ENCODE results near the gene CCDC50. TPM values are rescaled to one million over a fixed set of nuclear protein-coding genes. Genes with fewer than 3 reads are reported as not detected.

The CCDC50 gene
- total and polyA plus RNA-seq, 2 of the 8 experiments (the other 6 are each of a cell fraction or from before 2014, with no cell fraction given): 7.3 to 19.2 TPM

GRCh38 chr3:191425322-191425734 lies 96.1 kb downstream of the CCDC50 start:
- no peaks in the 10 kb centered on the region for H3K79me2 ChIP-seq (ENCODE audit: control insufficient read depth in 1 of 2, insufficient read depth in 2 of 2, low read length in 2 of 2)
- CTCF ChIA-PET (ENCODE audit: partially characterized antibody): interaction anchor here (0.6 to 1.6 kb wide), 5 partner anchors 8 to 1020 kb away, joined by 3 to 5 read pairs (median 4); no protein-coding TSS in a partner anchor
- H3K27ac ChIP-seq (ENCODE audit: low read depth, low read length): no peak overlapping the region
- no peak overlapping the region for H2BK5ac ChIP-seq (ENCODE audit: low read depth, low read length)
- no peak overlapping the region for H2BK120ac ChIP-seq (replicated peaks; ENCODE audit: low read depth, low read length)
- H3K4me2 ChIP-seq (ENCODE audit: insufficient read depth in 1 of 2, low read depth in 2 of 2, low read length in 2 of 2): no peak overlapping the region
- H3K4ac ChIP-seq (replicated peaks; ENCODE audit: insufficient read length, low read depth, low read length): no peak overlapping the region
- H2AFZ ChIP-seq (ENCODE audit: low read length): no peak overlapping the region
- H3K23ac ChIP-seq (ENCODE audit: insufficient read length): no peak overlapping the region
- no peak overlapping the region for H4K91ac ChIP-seq (replicated peaks; ENCODE audit: insufficient read length, low read length)
- no peak overlapping the region for H2BK20ac ChIP-seq (ENCODE audit: low read length)
- H3K36me3 ChIP-seq (ENCODE audit: control insufficient read depth in 2 of 4, insufficient read depth in 4 of 4, low read length in 3 of 4): no peaks in the 10 kb centered on the region
- H3K4me3 ChIP-seq (ENCODE audit: extremely low read depth in 1 of 4, insufficient read depth in 2 of 4, low read depth in 3 of 4, low read length in 4 of 4): no peak overlapping the region
- H3K9me3 ChIP-seq (ENCODE audit: insufficient read depth in 2 of 2, low read depth in 1 of 2, low read length in 1 of 2): no peaks in the 10 kb centered on the region
- H3K56ac ChIP-seq (replicated peaks; ENCODE audit: insufficient read length, low read depth, low read length): no peak overlapping the region
- no peaks in the 10 kb centered on the region for H3K79me1 ChIP-seq (ENCODE audit: low read depth, low read length)
- H3K4me1 ChIP-seq (replicated peaks in 1 of 4; ENCODE audit: control insufficient read depth in 3 of 4, insufficient read depth in 4 of 4, low read length in 3 of 4): no peaks in the 10 kb centered on the region
- 92% methylated on average over 11 of the region's 11 CpGs; no CpG with 5 or more reads in 1 of the 2 experiments for WGBS, 2 experiments (ENCODE audit: extremely low coverage in 1 of 2, insufficient coverage in 1 of 2, insufficient read length in 1 of 2, insufficient replicate concordance in 2 of 2, low coverage in 1 of 2, low lambda C conversion rate in 2 of 2, missing lambda C conversion rate in 1 of 2)
- FAIRE-seq (no peak), DNase-seq (ENCODE audit: low read depth in 1 of 2, low spot score in 2 of 2) (no peak)
- no peak overlapping the region for H4K8ac ChIP-seq (ENCODE audit: extremely low read depth, insufficient read depth, low read length)
- H2BK12ac ChIP-seq (ENCODE audit: low read depth, low read length): no peak overlapping the region
- H4K5ac ChIP-seq (ENCODE audit: insufficient read length, low read depth, low read length): no peak overlapping the region
- no peak overlapping the region for H2BK15ac ChIP-seq (ENCODE audit: low read length)
- H3K27me3 ChIP-seq (replicated peaks in 1 of 4; ENCODE audit: control insufficient read depth in 3 of 4, extremely low read depth in 1 of 4, insufficient read depth in 3 of 4, low read length in 3 of 4): no peaks in the 10 kb centered on the region
- no peak overlapping the region for H3K18ac ChIP-seq (ENCODE audit: extremely low read depth, low read length)
- H3K23me2 ChIP-seq (ENCODE audit: low read depth, low read length): no peaks in the 10 kb centered on the region
- POLR2A ChIA-PET (ENCODE audit: partially characterized antibody): no interaction called here
- H4K20me1 ChIP-seq (replicated peaks in 1 of 2; ENCODE audit: control insufficient read depth in 1 of 2, insufficient read depth in 2 of 2, low read length in 2 of 2): no peaks in the 10 kb centered on the region
- H3K9ac ChIP-seq (replicated peaks in 1 of 4; ENCODE audit: extremely low read depth in 1 of 4, low read depth in 3 of 4, low read length in 3 of 4): no peak overlapping the region
- no peak overlapping the region for H3K14ac ChIP-seq (ENCODE audit: insufficient read length)
- H2AK5ac ChIP-seq (ENCODE audit: low read depth, low read length): no peak overlapping the region
- no peak for TF ChIP-seq SAP30 (IDR thresholded peaks at IDR 0.05; ENCODE audit: insufficient read depth, insufficient replicate concordance, low read length)
- no peak for TF ChIP-seq TAF1 (IDR thresholded peaks at IDR 0.05; ENCODE audit: low read depth, low read length)
- no peak for TF ChIP-seq RAD21 (IDR thresholded peaks at IDR 0.05 in 1 of 2, conservative IDR thresholded peaks at IDR 0.05 in 1 of 2; ENCODE audit: low read depth in 2 of 2, low read length in 2 of 2)
- TF ChIP-seq TCF12 (IDR thresholded peaks at IDR 0.05; ENCODE audit: low read depth, low read length): no peak
- no peak for TF ChIP-seq POLR2A (IDR thresholded peaks at IDR 0.05; ENCODE audit: control extremely low read depth in 1 of 2, low read depth in 2 of 2, low read length in 2 of 2)
- no peak for TF ChIP-seq RXRA (IDR thresholded peaks at IDR 0.05; ENCODE audit: insufficient read depth, low read depth, low read length)
- TF ChIP-seq NANOG (IDR thresholded peaks at IDR 0.05; ENCODE audit: insufficient read depth, low read depth, low read length, poor library complexity, severe bottlenecking): no peak
- TF ChIP-seq SIX5 (IDR thresholded peaks at IDR 0.05; ENCODE audit: low read depth, low read length): no peak
- TF ChIP-seq TEAD4 (IDR thresholded peaks at IDR 0.05; ENCODE audit: low read depth, low read length): no peak
- TF ChIP-seq SIN3A (conservative IDR thresholded peaks at IDR 0.05 in 1 of 2, IDR thresholded peaks at IDR 0.05 in 1 of 2; ENCODE audit: low read depth in 1 of 2, low read length in 2 of 2): no peak
- no peak for TF ChIP-seq CEBPB (IDR thresholded peaks at IDR 0.05; ENCODE audit: low read depth, low read length)
- TF ChIP-seq ZNF274 (IDR thresholded peaks at IDR 0.05; ENCODE audit: borderline replicate concordance, extremely low read depth, low read length): no peak
- no peak for TF ChIP-seq SUZ12 (IDR thresholded peaks at IDR 0.05; ENCODE audit: low read length)
- TF ChIP-seq NRF1 (IDR thresholded peaks at IDR 0.05; ENCODE audit: low read depth, low read length): no peak
- TF ChIP-seq MAX (IDR thresholded peaks at IDR 0.05): no peak

Data from H1 (cell line).